ENCODE results near the gene FNDC10.

DNA sequence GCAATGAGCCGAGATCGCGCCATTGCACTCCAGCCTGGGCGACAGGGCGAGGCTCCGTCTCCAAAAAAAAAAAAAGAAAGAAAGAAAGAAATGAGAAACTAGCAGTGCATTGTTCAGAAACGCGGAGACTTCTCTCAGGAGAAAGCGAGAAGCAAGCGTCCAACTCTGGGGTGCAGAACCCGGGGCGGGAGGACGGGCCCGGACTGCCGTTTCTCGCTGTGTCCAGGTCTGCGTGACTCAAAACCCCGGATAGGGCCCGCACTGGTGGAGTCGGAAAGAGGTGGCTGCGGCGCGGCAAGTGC, 15.0 kb upstream of the FNDC10 start:
- TF ChIP-seq BHLHE40 (IDR thresholded peaks at IDR 0.05; ENCODE audit: borderline replicate concordance) = no peak
- TF ChIP-seq, protein P1, sequence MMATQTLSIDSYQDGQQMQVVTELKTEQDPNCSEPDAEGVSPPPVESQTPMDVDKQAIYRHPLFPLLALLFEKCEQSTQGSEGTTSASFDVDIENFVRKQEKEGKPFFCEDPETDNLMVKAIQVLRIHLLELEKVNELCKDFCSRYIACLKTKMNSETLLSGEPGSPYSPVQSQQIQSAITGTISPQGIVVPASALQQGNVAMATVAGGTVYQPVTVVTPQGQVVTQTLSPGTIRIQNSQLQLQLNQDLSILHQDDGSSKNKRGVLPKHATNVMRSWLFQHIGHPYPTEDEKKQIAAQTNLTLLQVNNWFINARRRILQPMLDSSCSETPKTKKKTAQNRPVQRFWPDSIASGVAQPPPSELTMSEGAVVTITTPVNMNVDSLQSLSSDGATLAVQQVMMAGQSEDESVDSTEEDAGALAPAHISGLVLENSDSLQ (IDR thresholded peaks at IDR 0.05) = no peak
- TF ChIP-seq ELF4 (IDR thresholded peaks at IDR 0.05) = no peak
- no peak for TF ChIP-seq SP1 (IDR thresholded peaks at IDR 0.05)
- no peak for TF ChIP-seq LEF1 (IDR thresholded peaks at IDR 0.05; ENCODE audit: borderline replicate concordance)
- no peak for TF ChIP-seq CTBP1 (IDR thresholded peaks at IDR 0.05; ENCODE audit: borderline replicate concordance)
- TF ChIP-seq SUZ12 (IDR thresholded peaks at IDR 0.05) = no peak
- no peak for TF ChIP-seq FOXM1 (IDR thresholded peaks at IDR 0.05; ENCODE audit: borderline replicate concordance)
- TF ChIP-seq FOXA1 (IDR thresholded peaks at IDR 0.05) = no peak
- no peak for TF ChIP-seq ARNT (IDR thresholded peaks at IDR 0.05)
- TF ChIP-seq FOXK2 (IDR thresholded peaks at IDR 0.05) = no peak
- TF ChIP-seq ZNF384 (IDR thresholded peaks at IDR 0.05) = no peak
- TF ChIP-seq NFRKB (IDR thresholded peaks at IDR 0.05) = no peak
- TF ChIP-seq HDGF (IDR thresholded peaks at IDR 0.05; ENCODE audit: borderline replicate concordance) = no peak

Measured in HEK293T (cell line).